AG04449 (cell line): ENCODE measurements around the gene LGI2.
"Not testable (repeated sequence)": the region's sequence is repeated elsewhere in the genome, so short reads cannot be mapped to it uniquely, and the experiment has no call there.

ENCODE experiments used
- CTCF ChIA-PET: fragments of 350-600 bp; formaldehyde crosslinking; extraction: SDS; loops from one replicate; lab custom pipeline; 2021; ENCODE audit warnings: antibody characterized with exemption; lab: Yijun Ruan, JAX
- POLR2A ChIA-PET: fragments of 400-600, 350-600 bp; formaldehyde crosslinking; extraction: SDS; loops from one replicate; lab custom pipeline; 2020; ENCODE audit warnings: antibody characterized with exemption, inconsistent platforms; lab: Yijun Ruan, JAX
- DNase-seq: peaks from one replicate; pipeline ENCODE4 v3.0.0-alpha.2; 2010; ENCODE audit warnings: low read depth, low spot score
- H3K4me3 ChIP-seq: 2 replicates; pipeline ENCODE4 v1.5.1; 2011; ENCODE audit warnings: low read depth, mild to moderate bottlenecking, control low read depth, low read length
- TF ChIP-seq, protein P1 (sequence below): IDR thresholded peaks from one replicate; pipeline ENCODE4 v1.5.1; 2011; ENCODE audit warnings: mild to moderate bottlenecking, moderate library complexity, low read length, control low read depth, inconsistent platforms; ENCODE audit not compliant: insufficient read depth; ENCODE audit errors: missing control alignments

The LGI2 gene

DNA sequence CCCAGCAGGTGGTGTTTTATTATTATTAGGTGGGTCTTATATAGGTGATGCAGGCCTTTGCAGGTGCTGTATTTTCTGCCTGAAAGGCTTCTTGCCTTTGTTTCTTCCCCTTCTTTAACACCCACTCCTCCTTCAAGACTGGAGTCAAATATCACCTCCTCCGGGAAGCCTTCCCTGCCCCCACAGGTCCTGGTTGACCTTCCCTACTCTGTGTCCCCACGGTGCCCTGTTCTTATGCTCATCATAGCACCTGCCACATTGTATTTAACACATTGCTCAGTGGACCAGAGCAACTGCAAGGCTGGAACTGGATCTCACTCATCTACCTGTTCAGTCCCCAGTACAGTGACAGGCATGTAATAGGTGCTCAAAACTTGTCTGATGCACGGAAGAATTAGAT is 39.8 kb upstream of the LGI2 start:
- DNase-seq, result no peak
- no peak overlapping the region for H3K4me3 ChIP-seq
- ChIA-PET POLR2A (no interaction called here), CTCF (no interaction called here)
- TF ChIP-seq, protein P1, sequence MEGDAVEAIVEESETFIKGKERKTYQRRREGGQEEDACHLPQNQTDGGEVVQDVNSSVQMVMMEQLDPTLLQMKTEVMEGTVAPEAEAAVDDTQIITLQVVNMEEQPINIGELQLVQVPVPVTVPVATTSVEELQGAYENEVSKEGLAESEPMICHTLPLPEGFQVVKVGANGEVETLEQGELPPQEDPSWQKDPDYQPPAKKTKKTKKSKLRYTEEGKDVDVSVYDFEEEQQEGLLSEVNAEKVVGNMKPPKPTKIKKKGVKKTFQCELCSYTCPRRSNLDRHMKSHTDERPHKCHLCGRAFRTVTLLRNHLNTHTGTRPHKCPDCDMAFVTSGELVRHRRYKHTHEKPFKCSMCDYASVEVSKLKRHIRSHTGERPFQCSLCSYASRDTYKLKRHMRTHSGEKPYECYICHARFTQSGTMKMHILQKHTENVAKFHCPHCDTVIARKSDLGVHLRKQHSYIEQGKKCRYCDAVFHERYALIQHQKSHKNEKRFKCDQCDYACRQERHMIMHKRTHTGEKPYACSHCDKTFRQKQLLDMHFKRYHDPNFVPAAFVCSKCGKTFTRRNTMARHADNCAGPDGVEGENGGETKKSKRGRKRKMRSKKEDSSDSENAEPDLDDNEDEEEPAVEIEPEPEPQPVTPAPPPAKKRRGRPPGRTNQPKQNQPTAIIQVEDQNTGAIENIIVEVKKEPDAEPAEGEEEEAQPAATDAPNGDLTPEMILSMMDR, result no peak

DNA sequence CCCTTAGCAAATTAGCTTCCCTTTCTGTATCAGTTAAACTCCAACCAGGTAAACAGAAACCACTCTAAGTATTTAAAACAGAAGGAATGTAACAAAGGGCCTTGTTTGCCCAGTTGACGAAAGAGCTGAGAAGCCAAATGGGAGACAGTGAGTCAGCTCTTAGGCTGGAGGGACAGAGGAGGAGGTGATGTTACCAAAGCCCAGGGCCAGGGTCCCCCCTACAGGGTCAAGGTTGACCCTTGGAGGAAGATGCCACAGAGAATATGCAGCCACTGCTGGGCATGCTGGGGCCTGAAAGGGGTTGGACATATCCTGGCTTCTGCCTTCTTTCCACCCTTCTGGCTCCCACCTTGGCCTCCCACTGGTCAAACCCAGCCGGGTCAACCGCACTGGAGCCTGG is 38.3 kb upstream of the LGI2 start:
- TF ChIP-seq, protein P1, result no peak
- no peak for DNase-seq
- POLR2A ChIA-PET, result no interaction called here
- no peak overlapping the region for H3K4me3 ChIP-seq
- CTCF ChIA-PET, result interaction anchor here (1.1 to 2.9 kb wide), 2 partner anchors 48 to 89 kb away, joined by 3 to 8 read pairs; no protein-coding TSS in a partner anchor

DNA sequence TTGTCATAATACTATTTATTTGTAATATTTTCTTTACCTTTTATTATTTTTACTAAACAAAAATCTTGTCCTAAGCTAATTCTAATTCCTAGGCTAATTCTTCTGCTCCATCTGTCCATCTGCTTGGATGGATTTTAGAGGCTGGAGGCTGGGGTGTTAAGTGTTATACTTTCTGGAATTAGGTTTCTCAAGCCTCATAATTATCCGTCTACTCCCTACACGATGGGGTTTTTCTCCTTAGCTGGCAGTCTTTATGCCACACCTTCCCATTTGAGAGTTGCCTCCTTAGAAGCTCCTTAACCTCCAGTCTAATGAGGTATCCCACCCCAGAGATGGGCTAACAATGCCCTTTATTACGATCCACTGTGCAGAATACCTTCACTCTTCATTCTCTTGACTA is 37.6 kb upstream of the LGI2 start:
- ChIA-PET POLR2A (no interaction called here), CTCF (interaction anchor here (1.1 to 2.9 kb wide), 2 partner anchors 48 to 88 kb away, joined by 3 to 8 read pairs; no protein-coding TSS in a partner anchor)
- TF ChIP-seq, protein P1, result no peak
- no peak overlapping the region for H3K4me3 ChIP-seq
- DNase-seq, result no peak

DNA sequence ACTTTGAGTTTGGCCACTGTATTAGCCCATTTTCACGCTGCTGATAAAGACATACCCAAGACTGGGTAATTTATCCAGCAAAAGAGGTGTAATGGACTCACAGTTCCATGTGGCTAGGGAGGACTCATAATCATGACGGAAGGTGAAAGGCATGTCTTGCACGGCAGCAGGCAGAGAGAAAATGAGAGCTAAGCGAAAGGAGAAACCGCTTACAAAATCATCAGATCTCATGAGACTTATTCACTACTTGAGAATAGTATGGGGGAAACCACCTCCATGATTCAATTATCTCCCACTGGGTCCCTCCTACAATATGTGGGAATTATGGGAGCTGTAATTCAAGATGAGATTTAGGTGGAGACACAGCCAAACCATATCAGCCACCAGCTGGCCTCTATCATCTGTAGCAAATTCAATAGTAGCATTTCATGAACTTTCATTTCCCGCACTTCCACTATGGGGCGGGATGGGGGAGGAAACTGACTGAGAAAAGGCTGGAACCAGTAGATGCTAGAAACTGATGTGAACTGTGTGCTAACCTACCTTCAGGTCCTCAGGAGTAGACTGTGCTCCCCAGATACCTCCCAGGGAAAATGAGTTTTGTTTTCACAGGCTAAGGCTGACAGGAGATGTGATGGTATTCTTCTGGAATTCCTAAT is 35.3 kb upstream of the LGI2 start:
- POLR2A ChIA-PET, result no interaction called here
- TF ChIP-seq, protein P1, result no peak
- no peak overlapping the region for H3K4me3 ChIP-seq
- CTCF ChIA-PET, result no interaction called here
- DNase-seq, result no peak

DNA sequence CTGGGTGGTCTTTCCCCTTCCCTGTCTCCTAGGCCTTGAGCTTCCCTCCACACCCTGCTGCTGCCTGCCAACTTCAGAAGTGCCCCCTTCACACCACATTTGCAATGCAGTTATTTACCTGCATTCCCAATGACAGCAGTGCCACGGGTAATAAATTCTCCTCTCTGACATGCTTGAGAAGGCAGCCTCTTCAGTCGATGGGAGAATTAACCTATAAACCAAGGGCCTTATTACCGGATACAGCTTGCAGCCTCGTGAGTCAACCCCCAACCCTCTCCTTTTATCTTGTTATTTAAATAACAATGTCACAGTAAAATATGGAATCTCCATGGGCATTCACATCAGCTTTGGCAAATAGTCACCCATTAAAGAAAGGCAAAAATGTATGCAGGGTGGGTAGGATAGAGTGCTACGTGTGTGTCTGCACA is 34.7 kb upstream of the LGI2 start:
- DNase-seq, result no peak
- ChIA-PET CTCF (no interaction called here), POLR2A (no interaction called here)
- TF ChIP-seq, protein P1, result no peak
- no peak overlapping the region for H3K4me3 ChIP-seq

DNA sequence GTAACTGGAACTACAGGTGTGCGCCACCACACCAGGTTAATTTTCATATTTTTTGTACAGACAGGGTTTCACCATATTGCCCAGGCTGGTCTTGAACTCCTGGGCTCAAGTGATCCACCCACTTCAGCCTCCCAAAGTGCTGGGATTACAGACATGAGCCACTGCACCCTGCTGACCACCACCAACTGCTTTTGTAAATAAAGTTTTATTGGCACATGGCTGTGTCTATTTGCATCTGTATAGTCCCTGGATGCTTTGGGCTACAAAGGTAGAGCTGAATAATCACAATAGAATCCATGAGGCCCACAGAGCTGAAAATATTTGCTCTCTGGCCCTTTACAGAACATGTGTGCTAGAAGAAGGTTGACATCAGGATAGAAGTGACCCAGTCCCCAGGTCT is 33.7 kb upstream of the LGI2 start:
- DNase-seq, CTCF ChIA-PET, POLR2A ChIA-PET, H3K4me3 ChIP-seq: not testable (repeated sequence)

DNA sequence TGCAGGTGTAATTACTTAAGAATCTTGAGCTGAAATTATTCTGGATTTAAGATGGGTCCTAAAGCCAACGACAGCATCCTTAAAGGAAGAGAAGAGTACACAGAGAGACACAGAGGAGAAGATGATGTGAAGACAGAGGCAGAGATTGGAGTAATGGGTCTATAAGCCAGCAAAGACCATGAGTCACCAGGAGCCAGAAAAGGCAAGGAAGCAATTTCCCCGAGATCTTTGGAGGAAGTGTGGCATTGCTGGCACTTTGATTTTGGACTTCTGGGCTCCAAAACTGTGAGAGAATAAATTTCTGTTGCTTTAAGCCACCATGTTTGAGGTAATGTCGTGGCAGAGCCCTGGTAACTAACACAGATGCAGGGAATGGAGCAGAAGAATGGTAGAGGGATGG is 32.4 kb upstream of the LGI2 start:
- no peak for DNase-seq
- H3K4me3 ChIP-seq, result no peak overlapping the region
- ChIA-PET POLR2A (no interaction called here), CTCF (no interaction called here)
- TF ChIP-seq, protein P1, result no peak
